Heart left ventricle (tissue), 13 donors: Measurements from ENCODE around the gene SPNS2.

Experiments
- POLR2A ChIP-seq, 2 donors: fragments of 450-650 bp; IDR thresholded peaks; one replicate each; pipeline ENCODE4 v1.6.1; 2017; ENCODE audit warnings: antibody characterized with exemption in 2 of 2, mild to moderate bottlenecking in 2 of 2, moderate library complexity in 2 of 2
- TF ChIP-seq, protein P1 (sequence below), 12 donors: fragments of 200-600 bp; sonication (generic) in 4 of 12; IDR thresholded peaks; one replicate each; pipeline versions ENCODE4 v1.5.0 to v1.8.0; 2018 to 2022; ENCODE audit warnings: antibody characterized with exemption in 12 of 12, mild to moderate bottlenecking in 5 of 12
- donor health status: ischemic (EF 13 %, LVEDD 7.1; RV severe dilation, severe dysfunction).
- donor health status: DM: no; HTN: yes; CAD: no.
- donor health status: DM: no; HTN: no; CAD: no.
- donor health status: ischemic (EF 25% LVEDD 6.9; RV normal size, moderate dysfunction).
- donor health status: ischemic (EF 25% LVEDD 5.7; RV mildly dilated, moderate dysfunction).
- donor health status: ischemic (EF 35%, LVEDD 5.7; RV mildly dilated, moderate dysfunction).
- donor health status: nonischemic (EF 11% LVEDD 7.7; RV severe dilation, severe dysfunction).
- donor health status: DM: yes; HTN: yes; CAD: no.
- donor health status: PGD.
- donor health status: ischemic (EF 29% LVEDD 5.4; RV normal size, mild dysfunction).
- donor health status: nonischemic (EF 23%, LVEDD 6.1; RV moderate dilation, normal function).

DNA sequence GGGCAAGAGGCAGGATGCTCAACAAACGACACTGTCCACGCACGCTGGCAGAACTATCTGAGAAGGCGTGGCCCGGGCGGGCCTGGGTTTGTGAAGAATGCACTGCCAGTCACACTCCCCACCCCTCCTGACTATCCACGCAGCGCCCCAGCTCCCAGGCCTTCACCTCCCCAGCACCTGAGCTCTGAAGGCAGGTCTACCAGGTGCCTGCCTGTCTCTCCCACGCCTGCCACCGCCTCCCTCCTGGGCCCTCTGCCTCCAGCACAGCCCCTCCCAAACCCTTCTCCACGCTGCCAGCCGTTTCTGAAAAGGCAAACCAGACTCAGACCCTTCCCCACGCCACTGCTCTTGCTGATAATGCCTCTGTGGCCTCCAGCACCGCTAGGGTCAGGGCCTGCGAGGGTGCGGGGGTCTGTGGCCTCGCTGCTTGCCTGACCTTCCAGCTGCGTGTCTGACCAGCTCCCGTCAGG is 44.9 kb downstream of the SPNS2 start:
- no peak for TF ChIP-seq POLR2A (IDR thresholded peaks at IDR 0.05)
- TF ChIP-seq, protein P1, sequence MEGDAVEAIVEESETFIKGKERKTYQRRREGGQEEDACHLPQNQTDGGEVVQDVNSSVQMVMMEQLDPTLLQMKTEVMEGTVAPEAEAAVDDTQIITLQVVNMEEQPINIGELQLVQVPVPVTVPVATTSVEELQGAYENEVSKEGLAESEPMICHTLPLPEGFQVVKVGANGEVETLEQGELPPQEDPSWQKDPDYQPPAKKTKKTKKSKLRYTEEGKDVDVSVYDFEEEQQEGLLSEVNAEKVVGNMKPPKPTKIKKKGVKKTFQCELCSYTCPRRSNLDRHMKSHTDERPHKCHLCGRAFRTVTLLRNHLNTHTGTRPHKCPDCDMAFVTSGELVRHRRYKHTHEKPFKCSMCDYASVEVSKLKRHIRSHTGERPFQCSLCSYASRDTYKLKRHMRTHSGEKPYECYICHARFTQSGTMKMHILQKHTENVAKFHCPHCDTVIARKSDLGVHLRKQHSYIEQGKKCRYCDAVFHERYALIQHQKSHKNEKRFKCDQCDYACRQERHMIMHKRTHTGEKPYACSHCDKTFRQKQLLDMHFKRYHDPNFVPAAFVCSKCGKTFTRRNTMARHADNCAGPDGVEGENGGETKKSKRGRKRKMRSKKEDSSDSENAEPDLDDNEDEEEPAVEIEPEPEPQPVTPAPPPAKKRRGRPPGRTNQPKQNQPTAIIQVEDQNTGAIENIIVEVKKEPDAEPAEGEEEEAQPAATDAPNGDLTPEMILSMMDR (IDR thresholded peaks at IDR 0.05) = no peak
